HG03039 (cell line): ENCODE measurements around the gene DOCK4.

ENCODE experiments used
- ATAC-seq: cut with Tn5 transposase; IDR thresholded peaks from one replicate; pipeline ENCODE4 v1.9.1; 2021; ENCODE audit warnings: mild to moderate bottlenecking, moderate library complexity; ENCODE audit not compliant: unreplicated experiment

Gene DOCK4

GRCh38 chr7:112015146-112015545, 191.1 kb downstream of the DOCK4 start:
- no peak for ATAC-seq

DNA sequence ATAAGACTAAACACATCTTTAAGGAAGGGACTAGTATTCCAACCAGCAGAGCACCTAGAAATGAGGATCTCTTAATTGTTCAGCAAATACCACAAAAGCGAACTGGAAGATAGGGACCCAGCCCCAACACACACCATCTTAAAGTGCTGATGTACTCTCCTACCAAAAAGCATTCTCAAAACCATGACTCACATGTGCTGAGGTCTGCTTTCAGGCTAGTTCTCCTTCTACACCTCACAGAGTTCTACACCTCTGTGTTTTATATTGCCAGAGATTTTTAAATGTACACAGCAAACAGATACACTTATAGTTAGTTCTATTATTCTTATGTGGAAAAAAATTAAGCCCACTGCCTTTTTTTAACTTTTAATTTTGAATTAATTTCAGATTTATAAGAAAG, 191.9 kb downstream of the DOCK4 start:
- no peak for ATAC-seq

GRCh38 chr7:112013274-112013673, 192.9 kb downstream of the DOCK4 start:
- ATAC-seq: no peak

DNA sequence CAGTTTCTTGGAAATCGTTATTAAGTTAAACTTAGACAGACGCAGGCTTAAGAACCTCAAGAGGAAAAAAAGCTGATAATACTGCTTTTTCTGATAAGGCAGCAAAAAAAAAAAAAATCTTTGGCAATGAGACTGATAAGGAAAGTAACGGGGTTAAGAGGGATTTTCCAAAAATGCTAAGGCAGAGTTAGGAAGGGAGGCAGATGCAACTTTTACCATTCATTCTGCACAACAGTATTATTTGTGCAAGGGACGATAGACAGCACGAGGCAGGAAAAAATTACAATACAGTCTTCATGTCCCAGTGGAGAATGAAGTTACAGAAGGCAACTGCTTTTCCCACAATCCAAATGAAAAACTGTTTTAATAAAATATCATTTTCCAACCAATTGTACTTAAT, 194.0 kb downstream of the DOCK4 start:
- no peak for ATAC-seq

DNA sequence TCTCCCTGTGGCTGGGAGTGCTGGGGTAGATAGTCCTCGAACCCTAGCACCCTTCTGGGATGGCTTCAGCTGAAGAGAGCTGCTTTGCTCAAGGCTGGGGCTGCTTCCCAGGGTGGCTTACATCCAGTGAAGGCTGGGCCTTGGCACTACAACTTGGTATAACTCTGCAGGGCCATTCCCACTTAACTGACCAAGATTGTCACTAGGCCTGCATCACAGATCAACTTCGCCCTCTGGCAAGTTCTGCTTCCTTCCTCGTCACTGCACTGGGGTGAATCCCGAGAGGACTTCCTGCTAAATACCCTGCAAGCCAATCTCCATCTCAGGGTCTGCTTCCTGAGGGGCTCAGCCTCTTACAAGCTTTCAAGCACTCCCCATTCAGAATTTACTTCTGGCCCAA, 195.2 kb downstream of the DOCK4 start:
- no peak for ATAC-seq

- ATAC-seq: no peak
Measured at GRCh38 chr7:112010109-112010508, 196.1 kb downstream of the DOCK4 start.

DNA sequence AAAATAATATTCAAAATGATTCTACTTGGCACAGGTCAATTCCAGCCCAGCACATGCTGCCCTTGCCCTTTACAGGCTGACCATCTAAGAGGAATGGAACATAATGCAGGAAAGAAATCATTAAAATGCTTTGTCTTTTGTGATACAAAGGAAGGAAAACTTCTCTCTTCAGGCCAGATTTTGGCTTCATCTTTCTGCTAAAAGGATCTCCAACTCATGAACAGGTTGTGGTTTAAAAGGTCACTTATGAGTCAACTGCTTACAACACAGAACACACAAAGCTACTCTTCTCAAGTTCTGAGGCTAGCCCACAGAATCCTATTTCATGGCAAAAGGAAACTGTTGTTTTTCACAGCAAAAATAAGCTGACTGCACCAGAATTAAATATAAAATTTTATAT, 197.1 kb downstream of the DOCK4 start:
- no peak for ATAC-seq

- no peak for ATAC-seq
Measured at GRCh38 chr7:112007185-112007584, 199.0 kb downstream of the DOCK4 start.

DNA sequence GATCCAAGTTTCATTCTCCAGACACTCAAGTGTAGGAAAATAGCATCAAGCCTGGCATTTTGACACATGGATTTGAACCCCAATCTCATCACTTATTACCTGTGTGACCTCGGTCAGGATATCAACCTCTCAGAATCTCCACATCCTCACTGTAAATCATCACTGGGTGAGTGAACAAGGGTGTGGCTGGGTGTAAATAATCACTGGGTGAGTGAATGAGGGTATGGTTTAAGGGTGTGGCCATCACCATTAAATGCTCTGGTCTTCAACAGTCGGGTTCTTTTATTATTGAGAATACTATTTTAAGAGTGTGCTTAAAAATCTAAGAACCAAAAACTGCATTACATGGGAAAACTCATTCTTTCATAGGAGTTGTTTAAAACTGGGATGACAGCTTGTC, 200.1 kb downstream of the DOCK4 start:
- no peak for ATAC-seq

- no peak for ATAC-seq
Measured at GRCh38 chr7:112005205-112005775, 200.9 kb downstream of the DOCK4 start.

DNA sequence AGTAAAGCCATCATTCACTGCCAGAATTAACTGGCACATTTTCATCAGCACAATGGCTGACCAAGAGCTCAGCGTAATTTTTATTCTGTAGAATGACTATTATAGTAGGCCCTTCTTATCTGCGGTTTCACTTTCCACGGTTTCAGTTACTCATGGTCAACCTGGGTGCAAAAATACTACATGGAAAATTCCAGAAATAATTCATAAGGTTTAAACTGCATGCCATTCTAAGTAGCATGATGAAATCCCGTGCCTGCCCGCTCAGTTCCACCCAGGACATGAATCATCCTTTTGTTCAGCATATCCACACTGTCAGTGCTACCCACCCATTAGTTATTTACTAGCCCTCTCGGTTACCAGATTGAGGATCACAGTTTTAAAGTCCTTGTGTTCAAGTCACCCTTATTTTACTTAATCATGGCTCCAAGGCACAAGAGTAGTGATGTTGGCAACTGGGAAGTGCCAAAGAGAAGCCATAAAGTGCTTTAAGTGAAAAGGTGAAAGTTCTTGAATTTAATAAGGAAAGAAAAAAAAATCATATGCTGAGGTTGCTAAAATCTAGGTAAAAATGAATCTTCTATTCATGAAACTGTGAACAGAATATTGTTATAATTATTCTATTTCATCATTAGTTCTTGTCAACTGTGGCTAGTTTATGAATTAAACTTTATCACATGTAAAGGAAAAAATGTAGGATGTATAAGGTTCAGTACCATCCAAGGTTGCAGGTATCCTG, 204.9 kb downstream of the DOCK4 start:
- ATAC-seq: no peak

DNA sequence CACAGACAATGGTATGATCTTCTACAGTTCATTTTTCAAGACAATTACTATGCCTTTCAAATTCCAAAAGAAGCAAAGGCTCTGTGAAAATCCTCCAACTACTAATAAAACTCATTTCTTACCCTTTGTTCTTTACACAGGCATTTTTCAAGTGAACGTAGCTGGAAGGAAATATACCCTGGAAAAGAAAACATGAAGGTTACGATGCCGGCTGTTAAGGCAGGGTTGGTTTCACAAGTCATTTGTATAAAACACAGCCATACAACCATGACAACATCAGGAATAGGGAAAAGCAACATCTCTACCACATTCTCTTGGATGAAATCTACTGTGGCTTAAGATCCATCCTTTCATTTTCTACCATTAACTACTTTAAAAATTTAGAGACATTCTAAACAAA, 207.9 kb downstream of the DOCK4 start:
- no peak for ATAC-seq

GRCh38 chr7:111997546-111997945, 208.7 kb downstream of the DOCK4 start:
- ATAC-seq: no peak

DNA sequence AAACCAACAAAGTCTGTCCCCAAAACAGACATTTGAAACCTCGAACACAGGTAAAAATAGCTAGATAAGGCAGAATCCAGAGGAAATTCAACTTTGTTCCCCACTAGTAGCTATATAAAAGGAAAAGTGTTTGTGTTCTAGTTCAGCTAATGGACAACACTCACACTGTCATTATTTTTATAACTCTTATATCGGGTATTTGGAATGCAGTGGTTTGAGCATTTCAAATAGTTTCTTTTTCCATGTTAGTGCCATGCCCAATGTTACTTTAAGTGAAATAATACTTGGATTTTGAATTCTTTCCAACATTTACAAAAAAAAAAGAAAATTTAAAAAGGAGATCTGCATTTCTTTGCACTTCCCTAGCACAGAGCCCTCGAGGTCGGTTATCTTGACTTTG, 213.6 kb downstream of the DOCK4 start:
- ATAC-seq: no peak

DNA sequence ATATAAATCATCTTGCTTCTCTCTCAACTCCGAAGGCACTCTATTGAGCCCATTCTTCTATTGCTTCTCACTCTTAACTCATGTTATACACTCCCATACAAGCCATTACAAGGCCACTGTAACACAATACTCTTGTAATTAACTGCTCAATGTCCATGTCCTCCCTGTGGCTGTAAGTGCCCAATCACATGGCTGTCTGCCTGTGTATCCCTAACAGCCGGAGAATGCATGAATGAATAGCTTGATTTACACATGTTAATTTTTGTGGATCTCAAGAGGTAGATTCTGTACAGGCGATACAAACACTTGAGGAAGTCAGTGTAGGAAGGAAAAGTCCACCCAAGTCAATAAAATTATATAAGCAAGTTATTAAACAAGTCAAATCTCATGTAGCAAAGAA, 215.6 kb downstream of the DOCK4 start:
- no peak for ATAC-seq

GRCh38 chr7:111987886-111988285, 218.3 kb downstream of the DOCK4 start:
- ATAC-seq: no peak

DNA sequence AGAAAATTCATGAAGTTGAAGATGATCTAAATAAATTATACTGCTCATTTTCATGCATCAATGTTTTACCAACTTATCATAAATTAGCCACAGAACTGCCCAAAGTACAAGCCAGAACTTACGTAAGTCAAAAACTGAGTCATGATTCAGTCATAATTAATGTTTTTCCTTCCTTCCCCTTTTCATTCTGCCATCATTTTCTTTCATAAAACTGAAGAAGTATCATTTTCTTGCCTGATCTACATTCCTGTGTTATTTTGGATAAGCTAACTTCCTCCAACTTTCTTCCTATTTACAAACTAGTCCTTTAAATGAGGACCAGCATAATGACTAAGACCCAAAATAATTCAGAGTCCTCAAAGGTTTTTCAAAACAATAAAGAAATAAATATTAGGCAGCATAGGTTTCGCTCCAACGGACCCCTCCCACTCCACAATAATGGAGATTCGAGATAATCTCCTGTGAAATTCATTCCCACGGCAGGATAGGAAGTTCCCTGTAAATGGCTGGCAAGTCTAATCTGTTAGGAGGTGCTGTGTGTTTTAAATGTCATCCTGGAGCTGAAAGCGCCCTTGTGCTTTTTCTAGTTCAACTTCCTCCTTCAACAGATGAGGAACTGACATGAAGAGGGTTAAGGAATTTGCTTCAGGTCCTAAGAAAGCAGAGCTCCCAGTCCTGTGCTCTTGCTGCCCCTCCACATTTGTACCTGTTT, 218.9 kb downstream of the DOCK4 start:
- ATAC-seq: no peak

DNA sequence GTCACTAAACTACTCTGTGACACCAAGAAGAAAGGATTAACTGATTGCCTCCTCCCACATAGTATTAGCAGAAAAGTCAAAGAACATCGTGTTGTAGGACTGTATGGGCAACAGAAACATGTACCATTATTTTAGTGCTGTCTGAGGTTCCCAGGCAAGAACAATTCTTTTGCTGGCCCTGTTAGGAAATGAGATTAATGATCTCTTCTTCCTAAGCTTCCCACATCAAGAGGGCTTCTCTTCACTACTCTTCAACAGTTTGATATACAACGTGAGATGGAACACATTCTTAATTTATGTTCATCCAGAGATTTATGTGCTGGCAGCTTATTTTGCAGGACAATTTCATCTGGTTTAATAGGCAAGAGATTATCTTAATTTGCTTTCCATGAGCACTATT, 219.6 kb downstream of the DOCK4 start:
- ATAC-seq: no peak

DNA sequence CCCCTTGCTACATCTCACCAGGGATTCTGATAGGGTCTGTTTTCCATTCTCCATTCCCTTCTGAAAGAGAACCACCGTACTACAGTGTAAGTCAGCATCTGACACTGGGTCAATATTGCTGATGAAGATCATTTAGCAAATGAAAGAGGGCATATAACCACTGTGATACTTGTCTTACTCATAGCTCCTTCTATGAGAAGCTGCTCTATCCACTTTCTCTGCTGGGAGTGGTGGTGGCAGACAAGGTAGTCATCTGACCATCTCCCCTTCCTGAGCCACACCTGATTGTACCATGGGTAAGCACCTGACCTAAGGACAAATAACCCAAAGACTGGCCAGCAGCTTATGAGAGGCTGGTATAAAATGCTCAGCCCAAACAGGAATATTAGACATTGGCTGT, 220.4 kb downstream of the DOCK4 start:
- no peak for ATAC-seq

- no peak for ATAC-seq
Measured at GRCh38 chr7:111982804-111983203, 223.4 kb downstream of the DOCK4 start.

- ATAC-seq: no peak
Measured at GRCh38 chr7:111982133-111982532, 224.1 kb downstream of the DOCK4 start.

DNA sequence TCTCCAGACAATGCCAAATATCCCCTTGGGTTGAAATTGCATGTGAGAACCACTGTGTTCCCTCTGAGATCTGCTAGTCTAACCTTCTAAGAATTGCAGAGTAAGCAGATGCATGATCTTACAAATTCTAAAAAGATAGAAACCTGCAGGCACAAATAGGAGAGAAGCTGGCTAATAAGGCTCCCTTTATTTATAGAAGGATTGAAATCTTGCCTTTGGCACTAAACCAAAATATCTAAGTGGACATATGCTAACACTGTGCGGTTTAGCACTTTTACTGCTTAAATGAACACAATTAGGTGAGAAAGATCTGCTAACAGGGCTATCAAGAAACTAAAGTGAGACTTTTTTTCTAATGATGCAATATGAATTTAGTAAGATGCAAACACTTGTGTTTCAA, 225.5 kb downstream of the DOCK4 start:
- no peak for ATAC-seq
